ENCODE data around the gene CDKAL1.

DNA sequence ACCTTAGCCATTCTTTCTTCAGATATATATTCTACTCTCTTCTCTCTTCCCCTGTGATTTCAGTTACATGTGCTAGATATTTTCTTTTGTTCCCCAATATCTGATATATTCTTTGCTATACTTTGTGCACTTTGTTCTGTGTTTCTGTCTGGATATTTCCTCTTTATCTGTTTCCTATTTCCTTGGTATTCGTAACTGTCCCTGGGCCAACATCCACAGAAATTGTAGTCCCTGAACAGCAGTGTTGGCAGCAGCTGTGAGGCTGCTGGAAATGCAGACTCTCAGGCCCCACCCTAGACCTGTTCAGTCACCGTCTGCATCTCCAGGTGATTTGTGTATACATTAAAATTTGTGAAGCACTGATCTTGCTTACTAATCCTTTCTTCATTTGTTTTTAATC, 536.4 kb downstream of the CDKAL1 start:
- no peak for TF ChIP-seq POLR2A (IDR thresholded peaks at IDR 0.05; ENCODE audit: control extremely low read depth in 1 of 2, low read depth in 2 of 2, low read length in 2 of 2)
- TF ChIP-seq, protein P1, sequence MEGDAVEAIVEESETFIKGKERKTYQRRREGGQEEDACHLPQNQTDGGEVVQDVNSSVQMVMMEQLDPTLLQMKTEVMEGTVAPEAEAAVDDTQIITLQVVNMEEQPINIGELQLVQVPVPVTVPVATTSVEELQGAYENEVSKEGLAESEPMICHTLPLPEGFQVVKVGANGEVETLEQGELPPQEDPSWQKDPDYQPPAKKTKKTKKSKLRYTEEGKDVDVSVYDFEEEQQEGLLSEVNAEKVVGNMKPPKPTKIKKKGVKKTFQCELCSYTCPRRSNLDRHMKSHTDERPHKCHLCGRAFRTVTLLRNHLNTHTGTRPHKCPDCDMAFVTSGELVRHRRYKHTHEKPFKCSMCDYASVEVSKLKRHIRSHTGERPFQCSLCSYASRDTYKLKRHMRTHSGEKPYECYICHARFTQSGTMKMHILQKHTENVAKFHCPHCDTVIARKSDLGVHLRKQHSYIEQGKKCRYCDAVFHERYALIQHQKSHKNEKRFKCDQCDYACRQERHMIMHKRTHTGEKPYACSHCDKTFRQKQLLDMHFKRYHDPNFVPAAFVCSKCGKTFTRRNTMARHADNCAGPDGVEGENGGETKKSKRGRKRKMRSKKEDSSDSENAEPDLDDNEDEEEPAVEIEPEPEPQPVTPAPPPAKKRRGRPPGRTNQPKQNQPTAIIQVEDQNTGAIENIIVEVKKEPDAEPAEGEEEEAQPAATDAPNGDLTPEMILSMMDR (IDR thresholded peaks at IDR 0.05; ENCODE audit: control extremely low read depth in 1 of 3, insufficient read depth in 1 of 3, low read depth in 1 of 3, low read length in 3 of 3): no peak
- TF ChIP-seq SP1 (IDR thresholded peaks at IDR 0.05; ENCODE audit: low read depth, low read length): no peak
- TF ChIP-seq BCL11A (IDR thresholded peaks at IDR 0.05; ENCODE audit: low read depth in 2 of 2, low read length in 2 of 2): no peak
- TF ChIP-seq, protein P2, sequence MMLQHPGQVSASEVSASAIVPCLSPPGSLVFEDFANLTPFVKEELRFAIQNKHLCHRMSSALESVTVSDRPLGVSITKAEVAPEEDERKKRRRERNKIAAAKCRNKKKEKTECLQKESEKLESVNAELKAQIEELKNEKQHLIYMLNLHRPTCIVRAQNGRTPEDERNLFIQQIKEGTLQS (IDR thresholded peaks at IDR 0.05; ENCODE audit: insufficient read depth, low read depth, low read length): no peak
- TF ChIP-seq, protein P3, sequence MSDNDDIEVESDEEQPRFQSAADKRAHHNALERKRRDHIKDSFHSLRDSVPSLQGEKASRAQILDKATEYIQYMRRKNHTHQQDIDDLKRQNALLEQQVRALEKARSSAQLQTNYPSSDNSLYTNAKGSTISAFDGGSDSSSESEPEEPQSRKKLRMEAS (IDR thresholded peaks at IDR 0.05): no peak
- no peak for TF ChIP-seq CHD2 (IDR thresholded peaks at IDR 0.05; ENCODE audit: low read length)
- no peak for TF ChIP-seq POU5F1 (IDR thresholded peaks at IDR 0.05; ENCODE audit: low read depth, low read length)
- no peak for TF ChIP-seq RFX5 (IDR thresholded peaks at IDR 0.05; ENCODE audit: borderline replicate concordance, low read depth, low read length)
- no peak for TF ChIP-seq EGR1 (IDR thresholded peaks at IDR 0.05; ENCODE audit: borderline replicate concordance, low read depth, low read length)
- no peak for TF ChIP-seq YY1 (IDR thresholded peaks at IDR 0.05; ENCODE audit: low read depth, low read length)

Measured in H1 (cell line).